GM19438 (cell line): Measurements from ENCODE around the gene TMEM59.
"Not testable (repeated sequence)": the region's sequence is repeated elsewhere in the genome, so short reads cannot be mapped to it uniquely, and the experiment has no call there.

Source experiments
- ATAC-seq: cut with Tn5 transposase; IDR thresholded peaks from one replicate; pipeline ENCODE4 v1.9.1; 2021; ENCODE audit warnings: low read depth; ENCODE audit not compliant: unreplicated experiment

Gene TMEM59

DNA sequence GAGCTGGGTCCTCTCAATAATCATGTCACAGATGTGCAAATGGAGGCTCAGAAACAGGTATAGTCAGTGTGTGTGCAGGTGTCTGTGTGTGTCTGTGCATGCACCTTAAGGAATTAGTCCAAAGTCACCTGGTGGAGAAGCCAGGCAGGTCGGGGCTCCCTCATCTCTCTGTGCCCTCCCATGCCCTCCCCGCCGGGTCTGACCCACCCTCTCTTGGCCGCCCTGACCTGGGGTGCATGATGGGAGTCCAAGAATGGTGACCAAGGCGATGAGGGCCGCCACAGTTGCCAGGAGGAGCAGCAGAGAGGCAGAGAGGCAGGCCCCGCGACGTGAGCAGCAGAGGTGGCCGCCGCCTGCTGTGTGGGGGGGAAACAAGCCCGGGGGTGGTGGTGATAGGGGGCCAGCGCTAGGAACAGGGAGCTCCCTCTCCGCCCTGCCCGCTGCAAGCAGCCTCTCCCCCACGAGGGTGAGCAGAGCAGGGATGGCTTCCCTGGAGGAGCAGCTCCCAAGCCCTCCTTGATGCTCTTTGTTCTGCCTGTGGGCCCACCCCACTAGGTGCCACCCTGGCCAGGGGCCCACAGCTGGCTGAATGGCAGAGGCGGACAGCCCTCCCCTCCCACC, 38.9 kb downstream of the TMEM59 start:
- ATAC-seq: no peak

- no peak for ATAC-seq
These were observed 39.5 kb downstream of the TMEM59 start for GRCh38 chr1:54013393-54014008.

DNA sequence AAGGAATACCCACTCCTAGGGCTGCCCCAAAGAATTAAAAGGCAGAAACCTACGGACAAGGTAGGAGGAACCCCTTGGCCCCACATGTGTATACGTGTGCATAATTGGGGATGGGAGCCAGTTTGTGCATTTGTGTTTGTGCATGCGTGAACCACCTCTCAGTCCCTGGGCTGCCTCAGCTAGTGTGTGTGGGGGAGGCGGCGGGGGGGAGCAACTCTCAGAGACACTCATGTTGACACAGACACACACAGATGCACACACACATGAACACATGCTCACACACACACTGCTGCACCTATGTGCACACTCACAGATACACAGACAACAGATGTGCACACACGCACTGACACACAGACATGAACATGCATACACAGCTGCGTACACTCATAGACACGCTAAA, 40.1 kb downstream of the TMEM59 start:
- ATAC-seq: no peak

GRCh38 chr1:54012008-54012325, 41.0 kb downstream of the TMEM59 start:
- no peak for ATAC-seq

GRCh38 chr1:54011316-54012007, 41.5 kb downstream of the TMEM59 start:
- ATAC-seq: no peak

GRCh38 chr1:54010415-54011117, 42.4 kb downstream of the TMEM59 start:
- no peak for ATAC-seq

DNA sequence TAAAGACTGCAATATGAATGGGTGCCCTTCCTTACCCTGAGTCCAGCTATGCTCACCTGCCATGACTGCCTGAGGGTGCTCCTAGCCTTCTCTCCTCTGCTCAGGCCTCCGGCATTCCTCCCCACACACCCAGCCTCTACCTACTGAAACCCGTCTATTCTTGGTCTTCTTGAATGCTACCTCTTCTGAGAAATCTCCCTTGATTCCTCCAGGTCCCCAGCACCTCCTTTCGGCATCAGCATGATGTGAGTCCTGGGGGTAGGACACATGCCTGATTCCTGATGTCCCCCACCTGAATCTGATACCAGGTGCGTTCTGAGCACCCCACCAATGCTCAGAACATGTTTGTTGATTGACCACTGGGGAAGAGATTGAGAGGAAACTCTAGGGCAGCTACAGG, 43.6 kb downstream of the TMEM59 start:
- no peak for ATAC-seq

DNA sequence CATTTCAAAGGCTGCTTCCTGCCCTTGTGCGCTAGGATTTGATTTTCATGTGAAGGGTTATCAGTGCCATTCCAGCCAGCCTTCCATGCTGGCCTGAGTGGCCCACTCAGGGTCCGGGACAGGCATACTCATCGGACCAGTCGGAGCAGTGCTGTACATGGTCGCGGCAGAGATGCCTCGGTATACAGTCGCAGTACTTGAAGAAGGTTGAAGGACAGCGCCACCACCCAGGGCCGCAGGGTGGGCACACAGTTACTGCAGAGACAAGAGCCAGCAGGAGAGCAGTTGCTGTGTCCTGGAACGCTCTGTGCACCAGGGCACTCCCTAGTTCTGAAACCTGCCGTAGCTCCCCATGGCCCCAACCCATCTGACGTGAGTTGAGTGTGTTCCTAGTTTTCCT, 44.1 kb downstream of the TMEM59 start:
- ATAC-seq: no peak

DNA sequence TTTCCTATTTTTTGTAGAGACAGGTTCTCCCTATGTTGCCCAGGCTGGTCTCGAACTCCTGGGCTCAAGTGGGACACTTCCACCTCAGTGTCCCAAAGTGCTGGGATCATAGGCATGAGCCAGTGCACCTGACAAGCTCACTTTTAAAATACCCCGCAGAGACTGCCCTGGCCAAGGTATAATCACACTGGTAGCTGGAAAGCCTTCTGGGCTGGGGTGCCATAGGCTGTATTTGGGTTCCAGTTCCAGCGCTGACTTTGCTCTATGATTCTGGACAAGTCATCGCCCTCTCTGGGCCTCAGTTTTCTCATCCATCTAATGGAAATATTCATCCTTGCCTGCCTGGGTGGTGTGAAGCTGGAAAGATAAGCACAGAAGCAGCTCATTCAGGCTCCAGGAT, 45.4 kb downstream of the TMEM59 start:
- ATAC-seq: no peak

GRCh38 chr1:54006508-54006907, 46.5 kb downstream of the TMEM59 start:
- ATAC-seq: no peak

DNA sequence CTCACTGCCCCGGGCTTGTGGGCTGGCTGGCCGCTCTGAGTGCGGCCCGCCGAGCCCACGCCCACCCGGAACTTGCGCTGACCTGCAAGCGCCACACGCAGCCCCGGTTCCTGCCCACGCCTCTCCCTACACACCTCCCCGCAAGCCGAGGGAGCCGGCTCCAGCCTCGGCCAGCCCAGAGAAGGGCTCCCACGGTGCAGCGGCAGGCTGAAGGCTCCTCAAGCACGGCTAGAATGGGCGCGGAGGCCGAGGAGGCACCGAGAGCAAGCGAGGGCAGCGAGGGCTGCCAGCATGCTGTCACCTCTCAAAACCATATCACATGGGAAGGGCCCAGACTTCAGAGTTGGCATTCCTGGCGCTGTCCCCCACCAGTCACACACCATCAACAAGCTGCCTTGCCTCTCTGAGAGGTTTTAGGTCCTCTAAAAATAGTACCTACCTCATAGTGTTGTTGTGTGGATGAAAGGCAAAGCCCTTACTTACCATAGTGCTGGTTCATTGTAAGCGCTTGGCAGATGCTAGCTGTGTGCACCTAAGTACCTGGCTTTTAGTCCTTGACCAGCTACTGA, 48.4 kb downstream of the TMEM59 start:
- ATAC-seq: no peak

DNA sequence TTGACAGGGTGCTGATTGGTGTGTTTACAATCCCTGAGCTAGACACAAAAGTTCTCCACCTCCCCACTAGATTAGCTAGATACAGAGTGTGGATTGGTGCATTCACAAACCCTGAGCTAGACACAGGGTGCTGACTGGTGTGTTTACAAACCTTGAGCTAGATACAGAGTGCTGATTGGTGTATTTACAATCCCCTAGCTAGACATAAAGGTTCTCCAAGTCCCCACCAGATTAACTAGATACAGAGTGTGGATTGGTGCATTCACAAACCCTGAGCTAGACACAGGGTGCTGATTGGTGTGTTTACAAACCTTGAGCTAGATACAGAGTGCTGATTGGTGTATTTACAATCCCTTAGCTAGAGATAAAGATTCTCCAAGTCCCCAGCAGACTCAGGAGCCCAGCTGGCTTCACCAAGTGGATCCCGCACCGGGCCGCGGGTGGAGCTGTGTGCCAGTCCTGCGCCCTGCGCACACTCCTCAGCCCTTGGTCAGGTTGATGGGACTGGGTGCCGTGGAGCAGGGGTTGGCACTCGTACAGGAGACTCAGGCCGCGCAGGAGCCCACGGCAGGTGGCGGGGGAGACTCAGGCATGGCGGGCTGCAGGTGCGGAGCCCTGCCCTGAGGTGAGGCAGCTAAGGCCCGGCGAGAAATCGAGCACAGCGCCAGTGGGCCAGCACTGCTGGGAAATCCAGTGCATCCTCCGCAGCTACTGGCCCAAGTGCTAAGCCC, 49.1 kb downstream of the TMEM59 start:
- not testable (repeated sequence) for ATAC-seq

DNA sequence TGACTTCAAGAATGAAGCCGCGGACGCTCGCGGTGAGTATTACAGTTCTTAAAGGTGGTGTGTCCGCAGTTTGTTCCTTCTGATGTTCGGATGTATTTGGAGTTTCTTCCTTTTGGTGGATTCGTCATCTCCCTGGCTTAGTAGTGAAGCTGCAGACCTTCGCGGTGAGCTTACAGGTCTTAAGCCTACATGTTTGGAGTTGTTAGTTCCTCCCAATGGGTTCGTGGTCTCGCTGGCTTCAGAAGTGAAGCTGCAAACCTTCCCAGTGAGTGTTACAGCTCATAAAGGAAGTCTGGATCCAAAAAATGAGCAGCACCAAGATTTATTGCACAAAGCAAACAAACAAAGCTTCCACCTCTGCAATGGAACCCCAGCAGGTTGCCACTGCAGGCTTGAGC, 49.8 kb downstream of the TMEM59 start:
- no peak for ATAC-seq

GRCh38 chr1:54002544-54003248, 50.3 kb downstream of the TMEM59 start:
- no peak for ATAC-seq

GRCh38 chr1:54001591-54001990, 51.4 kb downstream of the TMEM59 start:
- ATAC-seq: no peak

GRCh38 chr1:53999920-54000319, 53.1 kb downstream of the TMEM59 start:
- no peak for ATAC-seq

- ATAC-seq: no peak
These were observed 54.8 kb downstream of the TMEM59 start for GRCh38 chr1:53998223-53998622.

- no peak for ATAC-seq
These were observed 57.3 kb downstream of the TMEM59 start for GRCh38 chr1:53995683-53996082.

- ATAC-seq: not testable (repeated sequence)
These were observed 58.5 kb downstream of the TMEM59 start for GRCh38 chr1:53994516-53994915.
